Stimulated activated naive CD8-positive, alpha-beta T cell treated with anti-CD3 and anti-CD28 coated beads, Interleukin-15, Interleukin-2, amounts not matched to agents 100 U/mL and 50 U/mL, for 24 hours (primary cell): Measurements from ENCODE around the gene USP10.

Experiments used
- ATAC-seq: fragments of 150-1000 bp; cut with Tn5 transposase; one replicate; pipeline ENCODE4 v1.10.0; 2021
- DNase-seq: peaks from one replicate; pipeline ENCODE4 v3.0.0; 2021

The USP10 gene

GRCh38 chr16:84825896-84826557 is 126.2 kb downstream of the USP10 start:
- no peak for ATAC-seq

GRCh38 chr16:84826558-84826941 is 126.8 kb downstream of the USP10 start:
- ATAC-seq: no peak
- DNase-seq: no peak

More at GRCh38 chr16:84825896-84826557, 126.2 kb downstream of the USP10 start:
- no peak for DNase-seq

GRCh38 chr16:84827131-84827574 is 127.4 kb downstream of the USP10 start:
- no peak for ATAC-seq

GRCh38 chr16:84827897-84828296 is 128.1 kb downstream of the USP10 start:
- no peak for DNase-seq

More at GRCh38 chr16:84827131-84827574, 127.4 kb downstream of the USP10 start:
- DNase-seq: no peak

GRCh38 chr16:84828322-84828721 is 128.5 kb downstream of the USP10 start:
- DNase-seq (no peak), ATAC-seq (no peak)

More at GRCh38 chr16:84827897-84828296, 128.1 kb downstream of the USP10 start:
- ATAC-seq: no peak
